OCI-LY1 (cell line): ENCODE data around the gene TBXAS1.

Source experiments
- EZH2 ChIP-seq: fragments of 200-600 bp; sonication (generic), shearing (Covaris generic); IDR thresholded peaks from 2 replicates; pipeline ENCODE4 v1.8.0; 2017; ENCODE audit warnings: borderline replicate concordance, mixed run types, mild to moderate bottlenecking, antibody characterized with exemption, low read length, moderate library complexity, mixed read lengths
- TF ChIP-seq, protein P1 (sequence below): fragments of 200-600 bp; sonication (generic), shearing (Covaris generic); IDR thresholded peaks from 2 replicates; pipeline ENCODE4 v1.5.1; 2017; ENCODE audit warnings: mild to moderate bottlenecking, antibody characterized with exemption, low read length, moderate library complexity, mixed read lengths

DNA sequence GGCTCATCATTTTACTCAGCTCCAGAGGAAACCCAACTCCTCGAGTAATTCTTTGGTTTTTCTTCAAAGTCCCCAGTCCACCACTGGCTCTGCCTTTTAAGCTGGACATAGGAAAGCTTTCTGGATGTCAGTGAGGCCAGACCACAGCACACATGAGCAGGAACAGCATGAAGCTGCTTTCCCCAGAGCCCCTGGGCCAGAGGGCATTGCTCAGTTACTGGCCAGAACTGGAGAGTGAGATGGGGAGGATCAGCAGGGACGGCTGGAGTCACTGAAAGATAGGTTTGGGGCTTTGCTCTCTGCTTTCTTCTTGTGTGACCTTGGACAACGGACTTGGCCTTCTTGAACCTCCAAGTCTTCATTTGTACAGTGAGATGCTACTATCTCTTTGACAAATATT lies 190.5 kb downstream of the TBXAS1 start:
- TF ChIP-seq, protein P1, sequence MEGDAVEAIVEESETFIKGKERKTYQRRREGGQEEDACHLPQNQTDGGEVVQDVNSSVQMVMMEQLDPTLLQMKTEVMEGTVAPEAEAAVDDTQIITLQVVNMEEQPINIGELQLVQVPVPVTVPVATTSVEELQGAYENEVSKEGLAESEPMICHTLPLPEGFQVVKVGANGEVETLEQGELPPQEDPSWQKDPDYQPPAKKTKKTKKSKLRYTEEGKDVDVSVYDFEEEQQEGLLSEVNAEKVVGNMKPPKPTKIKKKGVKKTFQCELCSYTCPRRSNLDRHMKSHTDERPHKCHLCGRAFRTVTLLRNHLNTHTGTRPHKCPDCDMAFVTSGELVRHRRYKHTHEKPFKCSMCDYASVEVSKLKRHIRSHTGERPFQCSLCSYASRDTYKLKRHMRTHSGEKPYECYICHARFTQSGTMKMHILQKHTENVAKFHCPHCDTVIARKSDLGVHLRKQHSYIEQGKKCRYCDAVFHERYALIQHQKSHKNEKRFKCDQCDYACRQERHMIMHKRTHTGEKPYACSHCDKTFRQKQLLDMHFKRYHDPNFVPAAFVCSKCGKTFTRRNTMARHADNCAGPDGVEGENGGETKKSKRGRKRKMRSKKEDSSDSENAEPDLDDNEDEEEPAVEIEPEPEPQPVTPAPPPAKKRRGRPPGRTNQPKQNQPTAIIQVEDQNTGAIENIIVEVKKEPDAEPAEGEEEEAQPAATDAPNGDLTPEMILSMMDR: no peak
- TF ChIP-seq EZH2: no peak
